Activated CD8-positive, alpha-beta memory T cell treated with anti-CD3 and anti-CD28 coated beads, Interleukin-2, amount 50 U/mL, for 1 hour (primary cell): ENCODE results near the gene E2F4.

Experiments used
- DNase-seq: peaks from one replicate; pipeline ENCODE4 v3.0.0-alpha.2; 2020; ENCODE audit errors: extremely low read depth

Gene E2F4

DNA sequence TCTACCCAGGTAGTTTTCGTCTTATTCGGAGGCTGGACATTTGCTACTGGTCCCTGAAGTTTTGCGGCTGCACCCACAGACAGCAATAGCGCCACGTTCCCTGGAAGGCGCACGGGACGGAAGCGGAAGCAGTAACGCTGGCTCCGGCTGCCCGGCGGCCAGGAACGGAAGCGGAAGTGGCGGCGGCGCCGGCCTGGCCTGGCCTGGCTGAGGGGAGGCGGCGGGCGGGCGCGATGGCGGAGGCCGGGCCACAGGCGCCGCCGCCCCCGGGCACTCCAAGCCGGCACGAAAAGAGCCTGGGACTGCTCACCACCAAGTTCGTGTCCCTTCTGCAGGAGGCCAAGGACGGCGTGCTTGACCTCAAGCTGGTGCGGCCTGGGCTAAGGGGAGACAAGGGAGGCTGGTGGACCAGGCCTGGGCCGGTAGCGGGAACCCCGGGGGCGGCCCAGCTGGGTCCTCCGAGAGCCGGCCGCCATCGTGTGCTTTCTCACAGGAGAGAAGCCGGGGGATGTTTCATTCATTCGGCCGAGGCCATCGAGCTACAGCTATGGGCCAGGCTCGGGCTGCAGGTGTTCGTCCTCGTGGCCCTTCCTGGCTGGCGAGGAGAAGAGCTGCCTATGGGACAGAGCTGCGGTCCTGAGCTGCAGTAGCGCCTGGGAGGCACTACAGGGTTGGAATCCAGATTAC is at the start of gene E2F4:
E2F4 (plus strand) TSS at position 161 of the 687 bp plus-strand sequence; CDS start at position 234, 73 bp downstream.
- DNase-seq, result peak; percentile 59

DNA sequence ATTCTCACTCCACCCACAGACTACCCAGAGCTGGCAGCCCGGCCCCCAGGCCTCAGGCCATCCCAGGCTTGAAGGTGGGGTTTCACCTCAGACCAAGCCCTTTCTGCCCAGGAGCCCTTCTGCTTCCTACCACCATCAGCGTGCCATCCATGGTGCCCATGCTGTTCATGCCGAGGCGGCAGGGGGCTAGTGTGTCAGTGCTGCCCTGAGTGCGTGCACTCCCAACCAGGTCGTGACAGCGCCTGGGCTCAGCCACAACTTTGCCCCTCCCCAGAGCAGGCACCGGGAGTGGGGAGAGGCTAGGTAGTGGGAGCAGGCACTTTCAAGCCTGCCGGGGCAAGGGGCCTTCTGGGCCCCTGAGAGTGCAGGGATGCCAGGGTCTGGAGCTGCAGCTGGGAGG is 49.6 kb upstream of the E2F4 start:
- DNase-seq, result no peak

GRCh38 chr16:67144943-67145342 is 47.0 kb upstream of the E2F4 start:
- no peak for DNase-seq

GRCh38 chr16:67145746-67146145 is 46.2 kb upstream of the E2F4 start:
- no peak for DNase-seq

DNA sequence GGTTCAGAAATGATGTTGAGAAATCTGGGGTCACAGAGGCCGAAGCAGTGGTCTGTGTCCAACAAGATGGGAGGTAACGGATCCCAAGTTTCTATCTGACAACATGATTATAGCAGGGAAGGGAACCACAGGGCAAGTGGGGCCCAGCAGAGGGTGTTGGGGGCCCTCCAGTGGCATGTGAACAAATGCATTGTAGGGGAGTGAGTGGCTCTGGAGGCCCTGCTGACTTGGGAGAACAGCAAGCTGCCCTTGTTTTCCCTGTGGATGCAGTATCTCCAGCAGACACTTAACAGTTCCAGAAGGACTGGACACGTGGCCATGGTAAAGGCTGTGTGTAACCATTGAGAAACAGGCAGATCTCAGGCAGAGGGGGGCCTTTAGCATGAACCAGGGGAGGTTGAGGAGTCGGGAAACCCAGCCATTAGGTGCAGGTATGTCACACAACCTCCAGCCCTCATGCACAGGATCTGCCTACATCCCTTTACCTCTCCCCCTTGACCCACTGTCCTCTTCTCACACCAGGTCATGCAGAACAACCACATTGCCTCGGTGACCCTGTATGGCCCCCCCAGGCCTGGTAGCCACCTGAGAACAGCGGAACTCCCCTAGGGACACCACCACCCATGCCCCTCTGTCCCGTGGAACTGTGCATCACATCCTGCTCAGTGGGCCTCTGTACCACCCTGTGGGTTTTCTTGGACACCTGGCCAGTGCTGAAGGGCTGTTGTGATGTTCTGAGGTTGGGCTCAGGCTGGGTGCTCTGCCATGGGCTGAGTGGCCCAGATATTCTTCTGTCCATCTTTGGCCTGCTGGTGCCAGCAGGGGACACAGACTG is 45.2 kb upstream of the E2F4 start:
- no peak for DNase-seq

DNA sequence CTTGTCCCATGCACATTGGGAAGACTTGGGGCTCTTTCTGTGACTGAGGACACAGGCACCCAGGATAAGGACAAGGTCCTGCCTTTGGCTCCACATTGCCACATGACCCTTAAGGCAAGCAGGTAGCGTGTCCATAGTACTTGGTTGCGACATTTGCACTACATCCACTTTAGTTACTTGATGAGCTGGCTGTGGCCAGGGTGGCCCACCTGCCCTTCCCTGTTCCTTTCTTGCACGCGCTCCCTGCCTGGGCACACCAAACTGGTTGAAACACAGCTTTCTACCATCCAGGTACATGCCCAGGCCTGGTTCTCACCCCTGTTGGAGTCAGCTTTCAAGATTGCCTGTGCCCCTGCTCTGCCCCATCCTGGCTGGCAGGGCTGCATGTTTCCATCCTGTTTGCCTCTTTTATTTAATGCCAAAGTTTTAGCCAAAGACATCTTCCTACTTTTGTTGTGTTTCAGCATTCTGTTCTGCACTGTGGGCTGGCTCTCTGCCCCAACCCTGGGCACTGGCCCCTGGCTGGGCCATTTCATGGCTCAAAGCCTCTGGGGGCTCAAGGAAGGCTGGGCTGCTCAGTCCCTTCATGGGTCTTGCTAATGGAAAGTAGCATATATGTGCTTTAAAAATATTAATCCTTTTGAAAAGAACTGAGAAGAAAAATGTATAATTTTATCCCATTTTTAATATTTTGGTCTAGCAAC is 44.4 kb upstream of the E2F4 start:
- no peak for DNase-seq

GRCh38 chr16:67148221-67148620 is 43.7 kb upstream of the E2F4 start:
- no peak for DNase-seq

- DNase-seq, result no peak
These were observed 43.2 kb upstream of the E2F4 start for GRCh38 chr16:67148656-67149275.

DNA sequence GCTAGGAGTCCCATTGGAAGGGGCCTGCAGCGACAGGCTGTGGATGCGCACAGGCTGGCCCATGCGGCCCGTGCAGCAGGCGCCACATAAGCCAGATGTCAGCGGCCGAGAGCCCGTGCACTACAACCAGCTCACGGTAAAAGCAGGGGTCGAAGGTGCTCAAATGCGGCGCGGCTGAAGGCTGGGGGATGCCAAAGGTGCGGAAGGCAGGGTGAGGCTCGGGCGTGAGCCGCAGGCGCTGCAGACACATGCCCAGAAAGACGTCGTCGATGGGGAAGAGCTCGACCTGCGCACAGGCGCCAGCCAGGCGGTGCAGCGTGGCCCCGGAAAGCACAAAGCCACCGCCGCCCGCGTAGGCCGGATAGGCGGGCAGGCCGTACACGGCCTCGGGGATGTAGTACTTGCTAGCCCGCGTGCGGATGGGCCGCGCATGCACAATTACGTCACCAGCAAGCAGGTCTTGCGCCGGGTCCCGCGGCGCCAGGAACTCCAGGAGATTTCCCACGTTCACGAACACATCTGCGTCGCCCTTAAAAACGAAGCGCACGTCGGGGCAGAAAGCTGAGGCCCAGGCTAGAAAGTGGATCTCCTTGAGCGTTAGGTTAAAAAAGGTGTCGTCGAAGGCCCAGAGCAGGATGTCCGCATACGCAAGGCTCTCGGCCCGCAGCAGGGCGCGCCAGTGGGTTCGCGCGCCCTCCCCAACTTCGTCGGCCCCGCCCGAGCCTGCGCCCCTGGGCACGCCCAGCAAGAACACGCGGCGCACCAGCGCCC is 42.5 kb upstream of the E2F4 start:
- no peak for DNase-seq

- DNase-seq, result no peak
These were observed 41.7 kb upstream of the E2F4 start for GRCh38 chr16:67150047-67150832.

DNA sequence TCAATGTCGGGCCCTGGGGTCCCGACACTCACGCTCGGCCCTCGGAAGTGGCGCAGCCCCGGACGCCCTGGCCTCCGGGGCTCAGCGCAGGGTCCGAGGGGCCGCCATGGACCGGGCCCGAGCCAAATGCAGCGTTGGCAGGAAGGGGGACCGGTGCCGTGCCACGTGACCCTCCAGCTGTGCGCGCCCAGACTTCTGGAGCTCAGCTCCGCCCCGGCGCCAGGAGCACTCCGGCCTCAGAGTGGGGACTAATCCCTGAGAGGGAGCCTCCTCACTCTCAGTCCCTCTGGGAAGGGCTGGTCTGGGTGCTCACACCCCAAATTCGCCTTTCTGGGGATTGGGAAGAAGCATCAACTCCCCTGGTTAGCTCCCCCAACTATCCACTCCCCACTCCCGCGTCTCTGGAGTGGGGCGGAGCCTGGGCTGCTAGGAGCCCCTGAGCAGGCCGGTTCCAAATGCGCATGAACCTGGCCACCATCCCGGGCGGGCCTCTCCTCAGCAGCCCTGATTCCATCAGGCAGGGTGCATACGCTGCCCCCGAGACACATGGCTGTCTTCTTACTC is 41.0 kb upstream of the E2F4 start, which contains the start of gene B3GNT9:
B3GNT9 (minus strand) TSS at position 166 of the 564 bp plus-strand sequence. CDS start 513 bp downstream, outside the sequence.
- no peak for DNase-seq

GRCh38 chr16:67151431-67152097 is 40.4 kb upstream of the E2F4 start:
- DNase-seq, result no peak

GRCh38 chr16:67154578-67155294 is 37.2 kb upstream of the E2F4 start:
- DNase-seq, result no peak

DNA sequence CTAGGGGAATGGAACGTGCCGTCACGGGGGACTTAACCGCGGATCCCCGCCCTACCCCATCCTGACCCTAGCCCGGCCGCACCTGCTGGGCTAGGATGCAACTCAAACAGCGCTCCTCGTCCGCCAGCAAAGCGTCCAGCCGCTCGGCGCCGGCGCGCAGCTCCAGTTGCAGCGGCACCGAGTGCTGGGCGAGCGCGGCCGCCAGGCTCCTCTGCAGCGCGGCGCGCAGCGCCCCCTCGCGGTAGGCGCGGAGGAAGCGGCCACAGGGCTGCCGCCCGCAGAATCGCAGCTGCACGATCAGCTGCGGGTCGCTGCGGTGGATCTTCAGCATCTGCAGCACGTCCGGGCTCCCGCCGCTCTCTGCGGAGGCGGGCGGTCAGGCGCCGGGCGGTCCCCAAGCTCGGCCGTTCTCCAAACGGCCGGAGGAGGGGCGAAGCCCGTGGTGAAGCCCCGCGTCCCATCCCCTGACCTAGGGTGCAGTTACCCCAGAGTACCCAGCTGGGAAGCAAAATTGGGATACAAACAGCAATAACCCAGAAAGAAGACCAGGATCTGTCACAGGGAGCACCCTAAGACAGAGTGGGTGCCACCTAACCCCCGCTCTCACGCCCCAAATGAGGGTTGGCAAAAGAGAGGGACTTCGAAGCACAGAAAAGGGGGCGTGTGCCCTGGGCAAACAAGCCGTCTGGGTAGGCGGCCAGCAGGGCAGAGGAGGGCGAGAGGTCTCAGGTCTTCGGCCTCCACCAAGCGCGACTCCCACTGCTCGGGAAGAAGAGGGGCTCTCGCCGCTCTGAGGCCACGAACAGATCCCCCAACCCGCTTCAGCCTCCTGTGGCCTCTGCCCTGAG is 36.4 kb upstream of the E2F4 start:
- no peak for DNase-seq

GRCh38 chr16:67156143-67156844 is 35.7 kb upstream of the E2F4 start:
- DNase-seq, result no peak

GRCh38 chr16:67157106-67157748 is 34.7 kb upstream of the E2F4 start:
- DNase-seq, result no peak
